Measurements from ENCODE around the gene ULK2.

Gene ULK2

DNA sequence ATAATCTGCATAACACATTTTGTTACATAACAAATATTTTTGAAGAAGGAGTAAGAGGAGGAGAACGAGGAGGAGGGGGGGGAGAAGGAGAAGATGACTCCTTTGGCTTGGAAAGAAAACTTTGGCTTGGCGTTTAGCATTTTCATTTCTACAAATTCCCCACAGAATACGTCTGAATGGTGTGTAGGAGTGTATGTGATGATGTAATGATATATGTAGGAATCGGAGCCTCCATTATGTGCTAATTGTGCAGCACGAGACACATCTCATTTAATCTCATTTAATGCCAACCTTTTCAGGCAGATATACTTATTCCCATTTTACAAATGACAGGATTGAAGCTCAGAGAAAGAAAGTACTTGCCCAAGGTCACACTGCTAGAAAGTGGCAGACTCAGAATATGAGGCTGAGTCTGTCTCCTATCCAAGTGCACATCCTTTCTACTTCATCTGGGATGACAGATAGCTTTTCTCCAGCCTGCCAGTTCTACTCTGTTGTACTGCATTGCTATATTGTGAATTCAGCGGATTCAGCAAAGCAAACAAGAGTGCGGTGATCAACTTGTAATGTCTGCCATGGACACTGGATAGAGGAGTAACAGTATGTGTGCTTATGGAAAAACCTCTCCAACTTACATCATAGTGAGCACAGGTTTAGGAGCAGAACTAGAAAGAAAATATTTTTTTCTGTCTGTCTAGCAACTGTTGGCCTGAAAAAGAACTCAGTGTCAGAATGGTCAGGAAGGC lies 140.9 kb downstream of the ULK2 start:
- DNase-seq (ENCODE audit: low read depth) = no peak

DNA sequence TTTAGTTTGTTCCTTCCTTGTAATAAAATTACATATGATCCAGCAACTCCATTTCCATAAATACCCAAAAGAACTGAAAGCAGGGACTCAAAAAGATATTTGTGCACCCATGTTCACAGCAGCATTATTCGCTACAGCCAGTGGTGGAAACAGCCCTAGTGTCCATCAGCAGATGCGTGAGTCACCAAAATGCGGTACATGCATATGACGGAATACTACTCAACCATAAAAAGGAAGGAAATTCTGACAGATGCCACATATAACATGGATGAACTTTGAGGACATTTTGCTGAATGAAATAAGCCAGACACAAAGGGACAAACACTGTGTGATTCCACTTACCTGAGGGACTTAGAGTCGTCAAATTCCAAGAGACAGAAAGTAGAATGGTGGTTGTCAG lies 142.2 kb downstream of the ULK2 start:
- DNase-seq (ENCODE audit: low read depth) = no peak

DNA sequence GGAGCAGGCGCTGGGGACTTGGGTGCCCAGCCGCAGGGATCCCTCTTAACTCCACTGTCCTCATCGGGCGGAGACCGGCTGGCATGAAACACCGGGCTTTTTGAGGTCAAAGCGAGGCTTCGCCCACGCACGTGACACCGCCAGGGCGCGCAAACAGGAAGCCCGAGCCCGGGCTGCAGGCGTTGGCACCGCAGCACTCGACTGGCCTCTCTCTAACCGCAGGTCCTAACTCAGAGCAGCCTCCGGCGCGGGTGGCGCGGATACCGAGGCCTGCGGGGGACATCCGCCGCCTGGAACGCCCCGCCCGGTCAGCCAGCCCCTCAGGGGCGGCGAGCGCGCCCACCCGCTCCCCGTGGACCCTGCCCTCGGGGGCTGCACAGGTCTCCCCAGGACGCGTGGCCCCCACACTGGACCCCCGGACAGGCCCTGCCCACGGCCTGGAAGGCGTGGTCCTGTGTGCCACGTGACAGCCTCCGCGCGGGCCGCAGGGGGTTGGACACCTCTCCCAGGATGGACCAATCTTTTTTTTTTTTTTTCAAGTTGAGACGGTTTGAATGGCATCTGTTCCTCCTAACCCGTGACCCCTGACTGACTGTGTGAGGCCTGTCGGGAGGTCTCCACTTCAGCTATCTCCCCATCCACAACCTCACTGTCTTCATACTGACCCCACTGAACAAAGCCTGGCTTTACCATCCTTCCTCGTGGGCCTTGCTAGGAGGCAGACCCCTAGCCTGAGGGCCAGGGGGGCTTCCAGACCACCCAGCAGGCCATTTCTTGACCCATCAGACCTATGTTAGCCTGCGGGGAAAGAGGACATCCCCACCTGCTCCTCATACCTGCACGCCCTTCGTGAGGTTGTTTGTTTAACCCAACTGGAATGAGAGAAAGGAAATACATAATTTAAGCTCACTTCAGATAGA lies 143.0 kb downstream of the ULK2 start:
- peak; percentile 16 for DNase-seq (ENCODE audit: low read depth)

DNA sequence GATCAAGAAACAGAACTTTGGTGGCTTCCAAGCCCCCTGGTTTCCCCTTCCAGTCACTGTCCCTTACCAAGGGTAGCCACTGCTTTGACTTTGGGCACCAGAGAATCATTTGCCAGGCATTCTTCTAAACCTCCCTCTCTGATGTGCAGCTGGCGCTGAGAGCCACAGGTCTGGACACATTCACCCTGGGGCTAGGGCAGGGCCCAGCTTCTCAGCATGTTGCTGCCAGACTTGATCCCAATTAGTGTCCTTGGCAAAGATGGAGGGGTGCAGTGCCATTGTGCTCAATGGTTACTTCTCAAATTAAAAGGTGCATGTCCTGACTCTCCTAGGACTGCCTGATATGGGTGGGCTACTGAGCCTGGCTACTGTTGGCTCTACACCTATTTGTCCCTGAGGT lies 143.8 kb downstream of the ULK2 start:
- DNase-seq (ENCODE audit: low read depth) = no peak
